ENCODE measurements around the gene TFCP2. TPM values are rescaled to one million over a fixed set of nuclear protein-coding genes. Genes with fewer than 3 reads are reported as not detected.

Gene TFCP2
- total RNA-seq, 2 donors from 2014 or later, result 24.4 to 30.9 TPM

DNA sequence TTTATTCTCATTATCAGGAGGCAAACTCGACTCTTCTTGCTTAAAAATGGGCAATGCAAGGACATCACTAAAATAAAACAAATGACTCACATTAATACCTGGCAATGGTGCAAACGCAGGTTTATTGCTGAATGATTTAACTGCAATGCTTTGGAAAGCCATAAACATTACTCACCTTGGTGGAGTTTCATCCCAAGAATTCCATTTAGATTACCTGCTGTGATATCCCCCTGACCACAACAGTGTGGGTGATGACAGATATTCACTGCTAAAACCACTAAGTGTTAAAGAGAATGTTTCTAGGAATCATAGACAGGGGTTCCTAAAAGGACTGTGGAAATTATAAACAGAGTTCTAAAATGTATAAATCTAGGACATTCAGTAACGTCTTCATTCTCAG, 54.2 kb downstream of the TFCP2 start:
- H3K4me1 ChIP-seq, result no peaks in the 10 kb centered on the region
- H3K36me3 ChIP-seq, result no peaks in the 10 kb centered on the region
- no peak for DNase-seq
- intact Hi-C loops (cut with DNase I), result no loop called here
- H3K9ac ChIP-seq (ENCODE audit: low read depth in 2 of 2, low read length in 2 of 2), result no peak overlapping the region
- H3K27ac ChIP-seq, result no peak overlapping the region
- H3K4me3 ChIP-seq, result no peak overlapping the region
- no peaks in the 10 kb centered on the region for H3K9me3 ChIP-seq
- TF ChIP-seq, protein P1, sequence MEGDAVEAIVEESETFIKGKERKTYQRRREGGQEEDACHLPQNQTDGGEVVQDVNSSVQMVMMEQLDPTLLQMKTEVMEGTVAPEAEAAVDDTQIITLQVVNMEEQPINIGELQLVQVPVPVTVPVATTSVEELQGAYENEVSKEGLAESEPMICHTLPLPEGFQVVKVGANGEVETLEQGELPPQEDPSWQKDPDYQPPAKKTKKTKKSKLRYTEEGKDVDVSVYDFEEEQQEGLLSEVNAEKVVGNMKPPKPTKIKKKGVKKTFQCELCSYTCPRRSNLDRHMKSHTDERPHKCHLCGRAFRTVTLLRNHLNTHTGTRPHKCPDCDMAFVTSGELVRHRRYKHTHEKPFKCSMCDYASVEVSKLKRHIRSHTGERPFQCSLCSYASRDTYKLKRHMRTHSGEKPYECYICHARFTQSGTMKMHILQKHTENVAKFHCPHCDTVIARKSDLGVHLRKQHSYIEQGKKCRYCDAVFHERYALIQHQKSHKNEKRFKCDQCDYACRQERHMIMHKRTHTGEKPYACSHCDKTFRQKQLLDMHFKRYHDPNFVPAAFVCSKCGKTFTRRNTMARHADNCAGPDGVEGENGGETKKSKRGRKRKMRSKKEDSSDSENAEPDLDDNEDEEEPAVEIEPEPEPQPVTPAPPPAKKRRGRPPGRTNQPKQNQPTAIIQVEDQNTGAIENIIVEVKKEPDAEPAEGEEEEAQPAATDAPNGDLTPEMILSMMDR (IDR thresholded peaks at IDR 0.05), result no peak
- no peaks in the 10 kb centered on the region for H3K27me3 ChIP-seq

DNA sequence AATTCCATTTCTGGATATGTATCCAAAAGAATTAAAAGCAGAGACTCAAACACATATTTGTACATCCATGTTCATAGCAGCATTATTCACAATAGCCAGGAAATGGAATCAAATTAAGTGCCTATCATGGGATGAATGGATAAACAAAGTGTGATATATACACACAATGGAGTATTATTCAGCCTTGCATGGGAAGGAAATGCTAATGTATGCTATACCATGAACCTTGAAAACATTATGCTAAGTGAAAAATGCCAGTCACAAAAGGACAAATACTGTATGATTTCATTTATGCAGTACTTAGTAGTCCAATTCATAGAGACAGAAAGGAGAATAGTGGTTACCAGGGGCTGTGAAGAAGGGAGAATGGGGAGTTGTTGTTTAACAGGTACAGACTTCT, 57.4 kb downstream of the TFCP2 start:
- Histone ChIP-seq H3K4me3 (no peak overlapping the region), H3K4me1 (no peaks in the 10 kb centered on the region), H3K9me3 (no peaks in the 10 kb centered on the region), H3K36me3 (no peaks in the 10 kb centered on the region), H3K27me3 (no peaks in the 10 kb centered on the region), H3K27ac (no peak overlapping the region), H3K9ac (ENCODE audit: low read depth in 2 of 2, low read length in 2 of 2) (no peak overlapping the region)
- no peak for DNase-seq
- intact Hi-C loops (cut with DNase I), result no loop called here
- TF ChIP-seq, protein P1 (IDR thresholded peaks at IDR 0.05), result no peak

DNA sequence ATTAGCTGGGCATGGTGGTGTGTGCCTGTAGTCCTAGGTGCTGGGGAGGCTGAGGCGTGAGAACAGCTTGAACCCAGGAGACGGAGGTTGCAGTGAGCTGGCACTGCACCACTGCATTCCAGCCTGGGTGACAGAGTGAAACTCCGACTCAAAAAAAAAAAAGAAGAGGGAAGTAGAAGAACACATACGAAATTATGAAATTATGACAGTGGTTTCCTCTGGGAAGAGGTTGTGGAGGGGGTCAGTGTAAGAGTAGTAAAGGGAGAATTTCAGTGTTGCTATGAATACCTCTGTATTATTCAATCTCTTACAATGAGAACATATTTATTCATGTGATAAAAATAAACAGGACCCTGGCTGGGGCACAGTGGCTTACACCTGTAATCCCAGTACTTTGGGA, 64.8 kb downstream of the TFCP2 start:
- DNase-seq, result no peak
- H3K27me3 ChIP-seq, result no peaks in the 10 kb centered on the region
- no peak overlapping the region for H3K9ac ChIP-seq (ENCODE audit: low read depth in 2 of 2, low read length in 2 of 2)
- no peaks in the 10 kb centered on the region for H3K9me3 ChIP-seq
- H3K27ac ChIP-seq, result no peak overlapping the region
- no peaks in the 10 kb centered on the region for H3K36me3 ChIP-seq
- intact Hi-C loops (cut with DNase I), result no loop called here
- H3K4me3 ChIP-seq, result no peak overlapping the region
- no peaks in the 10 kb centered on the region for H3K4me1 ChIP-seq
- TF ChIP-seq, protein P1 (IDR thresholded peaks at IDR 0.05), result no peak

DNA sequence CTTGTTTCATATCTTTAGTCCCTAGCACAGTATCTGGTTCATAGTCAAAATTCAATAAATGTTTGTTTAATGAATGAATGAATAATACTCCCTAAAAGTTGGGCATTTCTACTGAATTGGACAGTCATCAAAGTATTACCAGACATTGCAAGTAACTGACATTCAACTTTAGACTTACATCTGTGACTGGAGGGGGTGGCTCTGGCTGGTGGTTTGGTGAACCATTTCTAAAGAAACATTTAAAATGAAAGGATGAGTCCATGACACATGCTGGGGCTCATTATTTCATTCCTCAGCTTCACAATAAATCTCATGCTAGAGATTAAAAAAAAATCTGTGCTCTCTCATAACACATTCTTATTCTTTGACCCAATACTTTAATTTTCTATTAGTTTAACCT, 69.0 kb downstream of the TFCP2 start:
- no peaks in the 10 kb centered on the region for H3K9me3 ChIP-seq
- no peak overlapping the region for H3K4me3 ChIP-seq
- TF ChIP-seq, protein P1 (IDR thresholded peaks at IDR 0.05), result no peak
- H3K9ac ChIP-seq (ENCODE audit: low read depth in 2 of 2, low read length in 2 of 2), result no peak overlapping the region
- H3K4me1 ChIP-seq, result no peaks in the 10 kb centered on the region
- DNase-seq, result no peak
- peaks cover 8% of the 10 kb centered on the region for H3K36me3 ChIP-seq
- intact Hi-C loops (cut with DNase I), result no loop called here
- H3K27me3 ChIP-seq, result no peaks in the 10 kb centered on the region
- no peak overlapping the region for H3K27ac ChIP-seq

DNA sequence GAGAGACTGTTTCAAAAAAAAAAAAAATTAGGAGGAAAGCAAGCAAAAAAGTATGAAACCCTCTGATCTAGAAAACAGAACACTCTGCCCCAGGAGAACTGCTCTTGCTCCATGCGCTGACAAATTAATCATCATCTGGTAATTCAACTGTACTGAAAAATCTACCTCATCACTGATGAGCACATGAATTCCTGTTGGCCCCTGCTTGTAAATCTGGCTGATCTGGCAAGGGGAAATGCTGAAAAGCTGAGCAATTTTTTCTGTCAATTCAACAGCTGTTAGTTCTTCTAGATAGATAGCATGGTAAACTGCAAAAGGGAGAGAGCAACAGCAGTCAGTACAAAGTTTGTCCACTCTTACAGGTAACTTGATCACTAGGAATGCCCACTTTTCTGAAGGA, 74.3 kb downstream of the TFCP2 start:
- H3K27me3 ChIP-seq, result no peaks in the 10 kb centered on the region
- intact Hi-C loops (cut with DNase I), result no loop called here
- no peak overlapping the region for H3K4me3 ChIP-seq
- TF ChIP-seq, protein P1 (IDR thresholded peaks at IDR 0.05), result no peak
- H3K9ac ChIP-seq (ENCODE audit: low read depth in 2 of 2, low read length in 2 of 2), result no peak overlapping the region
- no peaks in the 10 kb centered on the region for H3K4me1 ChIP-seq
- H3K27ac ChIP-seq, result no peak overlapping the region
- peaks cover 8% of the 10 kb centered on the region for H3K36me3 ChIP-seq
- no peak for DNase-seq
- H3K9me3 ChIP-seq, result no peaks in the 10 kb centered on the region
